Hepatocyte (in vitro differentiated cells): ENCODE results near the gene UQCRHL. TPM values are rescaled to one million over a fixed set of nuclear protein-coding genes. Genes with fewer than 3 reads are reported as not detected.

ENCODE experiments used
- DNase-seq: peaks from one replicate; pipeline ENCODE4 v3.0.0-alpha.2; 2016; ENCODE audit warnings: low spot score
- H2AFZ ChIP-seq: fragments of 200-600 bp; sonication (generic); 2 replicates; pipeline ENCODE4 v1.6.0; 2016; ENCODE audit warnings: antibody characterized with exemption, mild to moderate bottlenecking
- H3K27ac ChIP-seq: fragments of 200-600 bp; sonication (generic); 2 replicates; pipeline ENCODE4 v1.5.1; 2016; ENCODE audit warnings: mild to moderate bottlenecking
- H3K27me3 ChIP-seq: fragments of 200-600 bp; sonication (generic); 2 replicates; pipeline ENCODE4 v1.6.1; 2016
- H3K36me3 ChIP-seq: fragments of 200-600 bp; sonication (generic); replicated peaks from 2 replicates; pipeline ENCODE4 v1.5.1; 2016; ENCODE audit warnings: low read depth; ENCODE audit not compliant: insufficient read depth
- H3K4me1 ChIP-seq: fragments of 200-600 bp; sonication (generic); 2 replicates; pipeline ENCODE4 v1.5.1; 2016; ENCODE audit warnings: mild to moderate bottlenecking, moderate library complexity; ENCODE audit not compliant: insufficient read depth
- H3K4me2 ChIP-seq: fragments of 200-600 bp; sonication (generic); 2 replicates; pipeline ENCODE4 v1.6.0; 2016
- H3K4me3 ChIP-seq: fragments of 200-600 bp; sonication (generic); 2 replicates; pipeline ENCODE4 v1.5.1; 2016; ENCODE audit warnings: mild to moderate bottlenecking
- H3K79me2 ChIP-seq: fragments of 200-600 bp; sonication (generic); 2 replicates; pipeline ENCODE4 v1.6.0; 2017; ENCODE audit warnings: mild to moderate bottlenecking
- H3K9me2 ChIP-seq: fragments of 200-600 bp; sonication (generic); replicated peaks from 2 replicates; pipeline ENCODE4 v1.6.0; 2017; ENCODE audit warnings: mild to moderate bottlenecking; ENCODE audit not compliant: insufficient read depth
- H3K9me3 ChIP-seq: fragments of 200-600 bp; sonication (generic); 2 replicates; pipeline ENCODE4 v1.5.1; 2016; ENCODE audit warnings: low read depth, mild to moderate bottlenecking
- H4K20me1 ChIP-seq: fragments of 200-600 bp; sonication (generic); 2 replicates; pipeline ENCODE4 v1.6.0; 2016; ENCODE audit warnings: mild to moderate bottlenecking; ENCODE audit not compliant: insufficient read depth, poor library complexity, severe bottlenecking
- EZH2 ChIP-seq: fragments of 200-600 bp; sonication (generic); IDR thresholded peaks from 2 replicates; pipeline ENCODE4 v1.6.1; 2016; ENCODE audit warnings: antibody characterized with exemption, mild to moderate bottlenecking, borderline replicate concordance
- EZH2phosphoT487 ChIP-seq: fragments of 200-600 bp; sonication (generic); IDR thresholded peaks from one replicate; pipeline ENCODE4 v1.6.1; 2018; ENCODE audit warnings: antibody characterized with exemption, mild to moderate bottlenecking, low read depth, moderate library complexity; ENCODE audit not compliant: unreplicated experiment, severe bottlenecking
- WGBS: methylation state at CpG from one replicate; pipeline ENCODE4 v1.1.6; 2016; ENCODE audit warnings: low lambda C conversion rate; ENCODE audit errors: missing lambda C conversion rate; 5-methylcytosine and 5-hydroxymethylcytosine counted together
- polyA plus RNA-seq: library from polyadenylated mRNA; unstranded; fragments of >200 nt; fragmentation: Nextera tagmentation; extraction: Ambion mirVana; gene quantifications from 2 replicates; pipeline ENCODE4 v1.2.1, GENCODE V29; 2016
- total RNA-seq: library from RNA; depleted of rRNA; stranded (reverse); fragments of >200 nt; gene quantifications from 2 replicates; pipeline ENCODE4 v1.2.3, GENCODE V29; 2014
- TF ChIP-seq, protein P1 (sequence below): fragments of 200-600 bp; sonication (generic); IDR thresholded peaks from 2 replicates; pipeline ENCODE4 v1.5.1; 2016; ENCODE audit warnings: antibody characterized with exemption, mild to moderate bottlenecking; ENCODE audit not compliant: poor library complexity

The UQCRHL gene
- total and polyA plus RNA-seq, 2 experiments from 2014 or later, result 1.0 to 2.6 TPM

DNA sequence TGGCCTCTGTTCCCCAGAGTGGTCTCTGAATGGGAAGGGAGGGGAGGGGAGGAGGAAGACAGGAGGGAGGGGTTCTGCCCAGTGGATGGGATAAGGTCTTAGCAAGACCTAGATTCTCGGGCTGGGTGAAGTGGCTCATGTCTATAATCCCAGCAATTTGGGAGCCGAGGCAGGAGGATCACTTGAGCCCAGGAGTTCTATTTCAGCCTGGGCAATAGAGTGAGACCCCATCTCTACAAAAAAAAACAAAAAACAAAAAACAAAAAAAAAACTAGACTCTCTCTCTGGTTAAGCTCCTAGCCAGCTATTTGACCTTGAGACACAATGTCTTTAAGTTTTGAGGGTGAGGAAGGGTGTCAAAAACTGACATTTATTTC lies 11.4 kb downstream of the UQCRHL start:
- Histone ChIP-seq H3K4me2 (peak overlapping the region; percentile 2), H3K4me3 (no peak overlapping the region), H4K20me1 (no peaks in the 10 kb centered on the region), H3K9me2 (no peaks in the 10 kb centered on the region), H3K27ac (peak overlapping the region; percentile 92), H3K4me1 (peaks cover 56% of the 10 kb centered on the region), H2AFZ (no peak overlapping the region), H3K79me2 (no peaks in the 10 kb centered on the region), H3K9me3 (no peaks in the 10 kb centered on the region), H3K27me3 (no peaks in the 10 kb centered on the region), H3K36me3 (no peaks in the 10 kb centered on the region)
- DNase-seq, result no peak
- 83% methylated on average over 2 of the region's 2 CpGs for WGBS
- TF ChIP-seq EZH2 (no peak), EZH2phosphoT487 (no peak)
- TF ChIP-seq, protein P1, sequence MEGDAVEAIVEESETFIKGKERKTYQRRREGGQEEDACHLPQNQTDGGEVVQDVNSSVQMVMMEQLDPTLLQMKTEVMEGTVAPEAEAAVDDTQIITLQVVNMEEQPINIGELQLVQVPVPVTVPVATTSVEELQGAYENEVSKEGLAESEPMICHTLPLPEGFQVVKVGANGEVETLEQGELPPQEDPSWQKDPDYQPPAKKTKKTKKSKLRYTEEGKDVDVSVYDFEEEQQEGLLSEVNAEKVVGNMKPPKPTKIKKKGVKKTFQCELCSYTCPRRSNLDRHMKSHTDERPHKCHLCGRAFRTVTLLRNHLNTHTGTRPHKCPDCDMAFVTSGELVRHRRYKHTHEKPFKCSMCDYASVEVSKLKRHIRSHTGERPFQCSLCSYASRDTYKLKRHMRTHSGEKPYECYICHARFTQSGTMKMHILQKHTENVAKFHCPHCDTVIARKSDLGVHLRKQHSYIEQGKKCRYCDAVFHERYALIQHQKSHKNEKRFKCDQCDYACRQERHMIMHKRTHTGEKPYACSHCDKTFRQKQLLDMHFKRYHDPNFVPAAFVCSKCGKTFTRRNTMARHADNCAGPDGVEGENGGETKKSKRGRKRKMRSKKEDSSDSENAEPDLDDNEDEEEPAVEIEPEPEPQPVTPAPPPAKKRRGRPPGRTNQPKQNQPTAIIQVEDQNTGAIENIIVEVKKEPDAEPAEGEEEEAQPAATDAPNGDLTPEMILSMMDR, result no peak

DNA sequence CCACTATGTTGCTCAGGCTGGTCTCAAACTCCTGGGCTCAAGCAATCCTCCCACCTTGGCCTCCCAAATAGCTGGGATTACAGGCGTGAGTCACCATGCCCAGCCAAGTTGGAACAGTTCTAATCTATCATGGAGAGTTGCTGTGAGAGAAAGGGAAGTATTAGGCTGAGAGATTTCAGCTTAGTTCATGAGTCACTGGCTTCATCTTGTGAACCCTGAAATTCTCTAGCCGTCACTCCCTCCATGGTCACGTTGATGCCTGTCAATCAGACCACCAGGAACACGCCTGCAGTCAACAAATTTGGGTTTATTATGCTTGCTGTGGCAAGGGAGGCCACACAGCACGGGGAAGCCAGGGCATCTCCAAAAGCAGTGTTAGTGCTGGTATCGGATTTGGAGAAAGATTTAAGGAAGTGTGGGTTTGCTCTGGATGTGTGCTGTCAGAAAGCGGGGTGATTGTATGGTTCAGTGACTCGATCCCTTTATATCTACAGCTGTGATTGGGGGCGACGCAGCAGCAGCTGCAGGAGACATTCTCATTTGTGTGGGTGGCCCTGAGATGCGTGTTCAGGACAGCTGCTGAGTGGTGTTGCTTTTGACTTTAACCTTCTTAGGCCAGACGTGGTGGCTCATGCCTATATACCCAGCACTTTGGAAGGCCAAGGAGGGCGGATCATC lies 18.7 kb downstream of the UQCRHL start:
- H3K9me3 ChIP-seq, result no peaks in the 10 kb centered on the region
- TF ChIP-seq EZH2phosphoT487 (no peak), EZH2 (no peak)
- TF ChIP-seq, protein P1, result no peak
- H3K4me3 ChIP-seq, result no peak overlapping the region
- peak overlapping the region; percentile 88 for H3K27ac ChIP-seq
- H3K36me3 ChIP-seq, result no peaks in the 10 kb centered on the region
- H3K9me2 ChIP-seq, result no peaks in the 10 kb centered on the region
- no peaks in the 10 kb centered on the region for H3K79me2 ChIP-seq
- 83% methylated on average over 13 of the region's 13 CpGs for WGBS
- peaks cover 11% of the 10 kb centered on the region for H3K4me1 ChIP-seq
- H3K4me2 ChIP-seq, result no peak overlapping the region
- no peak overlapping the region for H2AFZ ChIP-seq
- H3K27me3 ChIP-seq, result no peaks in the 10 kb centered on the region
- no peaks in the 10 kb centered on the region for H4K20me1 ChIP-seq
- DNase-seq, result no peak

DNA sequence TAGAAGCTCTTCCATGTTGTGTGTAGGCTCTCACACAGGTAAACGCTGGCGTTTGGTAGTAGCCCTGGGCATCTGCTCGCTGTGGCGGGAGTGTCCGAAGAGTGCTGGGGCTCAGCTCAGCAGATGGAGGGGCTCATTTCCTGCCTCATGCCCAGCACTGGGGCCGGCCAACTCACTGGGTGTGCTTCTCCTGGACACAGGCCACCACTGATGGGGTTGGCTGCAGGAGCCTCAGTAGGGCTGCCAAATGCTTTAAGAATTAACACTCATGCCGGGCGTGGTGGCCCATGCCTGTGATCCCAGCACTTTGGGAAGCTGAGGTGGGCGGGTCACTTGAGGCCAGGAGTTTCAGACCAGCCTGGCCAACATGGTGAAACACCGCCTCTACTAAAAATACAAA lies 20.9 kb downstream of the UQCRHL start:
- no peaks in the 10 kb centered on the region for H4K20me1 ChIP-seq
- no peak overlapping the region for H3K4me2 ChIP-seq
- TF ChIP-seq EZH2 (no peak), EZH2phosphoT487 (no peak)
- TF ChIP-seq, protein P1, result no peak
- no peaks in the 10 kb centered on the region for H3K36me3 ChIP-seq
- no peak overlapping the region for H2AFZ ChIP-seq
- H3K79me2 ChIP-seq, result no peaks in the 10 kb centered on the region
- H3K27me3 ChIP-seq, result no peaks in the 10 kb centered on the region
- no peaks in the 10 kb centered on the region for H3K9me2 ChIP-seq
- no peaks in the 10 kb centered on the region for H3K4me1 ChIP-seq
- no peak for DNase-seq
- H3K4me3 ChIP-seq, result no peak overlapping the region
- peak overlapping the region; percentile 88 for H3K27ac ChIP-seq
- 87% methylated on average over 10 of the region's 10 CpGs for WGBS
- no peaks in the 10 kb centered on the region for H3K9me3 ChIP-seq
